NCI-H524 treated with DMSO at 0.1 percent for 48 hours (cell line): Measurements from ENCODE around the gene GKN1.
A peak's percentile ranks its signal among the peaks of the same experiment; 100 is the strongest.

Experiments
- DNase-seq: peaks from one replicate; lab custom pipeline; 2025; lab: John Stamatoyannopoulos, UW

Gene GKN1

GRCh38 chr2:69010437-69011194, 36.2 kb downstream of the GKN1 start:
- DNase-seq: no peak

GRCh38 chr2:69011611-69012157, 37.2 kb downstream of the GKN1 start:
- no peak for DNase-seq

- DNase-seq: peak; percentile 49
Observed at GRCh38 chr2:69012310-69013141, 38.1 kb downstream of the GKN1 start.

- DNase-seq: peak; percentile 49
Observed at GRCh38 chr2:69013142-69013839, 38.9 kb downstream of the GKN1 start, which contains the start of gene ANTXR1. TSS of gene ANTXR1 (plus strand) at chr2:69013179. CDS start at chr2:69013500, 321 bp downstream.

- DNase-seq: peak; percentile 2
Observed at GRCh38 chr2:69013840-69014821, 39.7 kb downstream of the GKN1 start.

- DNase-seq: no peak
Observed at GRCh38 chr2:69017080-69017479, 42.6 kb downstream of the GKN1 start.

GRCh38 chr2:69017835-69018234, 43.4 kb downstream of the GKN1 start:
- no peak for DNase-seq

GRCh38 chr2:69018678-69019095, 44.3 kb downstream of the GKN1 start:
- no peak for DNase-seq

- no peak for DNase-seq
Observed at GRCh38 chr2:69020496-69021426, 46.3 kb downstream of the GKN1 start.

GRCh38 chr2:69021727-69022126, 47.3 kb downstream of the GKN1 start:
- DNase-seq: no peak

- DNase-seq: no peak
Observed at GRCh38 chr2:69022548-69022947, 48.1 kb downstream of the GKN1 start.

- no peak for DNase-seq
Observed at GRCh38 chr2:69023236-69023635, 48.8 kb downstream of the GKN1 start.

GRCh38 chr2:69026026-69026425, 51.6 kb downstream of the GKN1 start:
- DNase-seq: no peak

- DNase-seq: no peak
Observed at GRCh38 chr2:69026691-69027459, 52.4 kb downstream of the GKN1 start.
